WTC11 (cell line): ENCODE data around the gene MYH11. TPM values are rescaled to one million over a fixed set of nuclear protein-coding genes. Genes with fewer than 3 reads are reported as not detected.

Experiments
- ATAC-seq: fragments of 200-7000 bp; cut with Tn5 transposase; 2 replicates; pipeline ENCODE4 v1.10.0; 2021; ENCODE audit warnings: mild to moderate bottlenecking, moderate library complexity
- CTCF ChIA-PET: fragments of 300-600 bp; sonication (Branson Sonifier 250); formaldehyde crosslinking; loops from one replicate; lab custom pipeline; 2021; ENCODE audit warnings: antibody characterized with exemption; lab: Charles Lee
- POLR2A ChIA-PET: fragments of 350-600 bp; sonication (Branson Sonifier 250); formaldehyde crosslinking; loops from one replicate; lab custom pipeline; 2021; ENCODE audit warnings: antibody characterized with exemption; lab: Charles Lee
- DNase-seq: peaks from one replicate; pipeline ENCODE4 v3.0.0; 2021; ENCODE audit warnings: low spot score
- H3K27ac Mint-ChIP-seq: 2 replicates; pipeline ENCODE4 v1.8.0; 2021; ENCODE audit warnings: mixed read lengths
- H3K27me3 Mint-ChIP-seq: 2 replicates; pipeline ENCODE4 v1.8.0; 2021; ENCODE audit warnings: low read depth, mild to moderate bottlenecking, moderate library complexity, mixed read lengths
- H3K36me3 Mint-ChIP-seq: 2 replicates; pipeline ENCODE4 v1.8.0; 2021; ENCODE audit warnings: mixed read lengths
- H3K4me1 Mint-ChIP-seq: 2 replicates; pipeline ENCODE4 v1.8.0; 2022; ENCODE audit warnings: mixed read lengths
- H3K4me3 Mint-ChIP-seq: 2 replicates; pipeline ENCODE4 v1.8.0; 2021; ENCODE audit warnings: mild to moderate bottlenecking, moderate library complexity, mixed read lengths
- H3K9me3 Mint-ChIP-seq: 2 replicates; pipeline ENCODE4 v1.8.0; 2021; ENCODE audit warnings: mixed read lengths
- E2F4 ChIP-seq: sonication (generic); formaldehyde crosslinking; IDR thresholded peaks from 2 replicates; pipeline ENCODE4 v1.8.1; 2022; ENCODE audit warnings: low read depth, mild to moderate bottlenecking, moderate library complexity, missing genetic modification reagents, borderline replicate concordance
- ERG ChIP-seq: fragments of 250-450 bp; sonication (Bioruptor Pico); IDR thresholded peaks from 2 replicates; pipeline ENCODE4 v1.8.0; 2021; ENCODE audit warnings: mild to moderate bottlenecking
- ESRRA ChIP-seq: sonication (generic); formaldehyde crosslinking; IDR thresholded peaks from 2 replicates; pipeline ENCODE4 v1.8.1; 2022; ENCODE audit warnings: mild to moderate bottlenecking, missing genetic modification reagents, borderline replicate concordance
- ETV6 ChIP-seq: sonication (generic); formaldehyde crosslinking; IDR thresholded peaks from 2 replicates; pipeline ENCODE4 v1.8.1; 2022; ENCODE audit warnings: mild to moderate bottlenecking, missing genetic modification reagents
- GABPB1 ChIP-seq: sonication (generic); formaldehyde crosslinking; IDR thresholded peaks from 2 replicates; pipeline ENCODE4 v1.8.1; 2023; ENCODE audit warnings: mild to moderate bottlenecking, missing genetic modification reagents
- GTF2I ChIP-seq: fragments of 250-450 bp; sonication (Bioruptor Pico); conservative IDR thresholded peaks from 2 replicates; pipeline ENCODE4 v1.4.0; 2021; ENCODE audit warnings: mild to moderate bottlenecking
- KAT7 ChIP-seq: sonication (generic); formaldehyde crosslinking; IDR thresholded peaks from 2 replicates; pipeline ENCODE4 v1.8.1; 2023; ENCODE audit warnings: missing genetic modification reagents, mild to moderate bottlenecking, borderline replicate concordance
- MYBL2 ChIP-seq: sonication (generic); formaldehyde crosslinking; IDR thresholded peaks from 2 replicates; pipeline ENCODE4 v1.8.1; 2023; ENCODE audit warnings: mild to moderate bottlenecking, moderate library complexity, missing genetic modification reagents
- NFE2L1 ChIP-seq: sonication (generic); formaldehyde crosslinking; IDR thresholded peaks from 2 replicates; pipeline ENCODE4 v1.8.1; 2023; ENCODE audit warnings: missing genetic modification reagents
- SP1 ChIP-seq: sonication (generic); formaldehyde crosslinking; conservative IDR thresholded peaks from 2 replicates; pipeline ENCODE4 v1.8.1; 2022; ENCODE audit warnings: missing genetic modification reagents
- ZNF317 ChIP-seq: sonication (generic); formaldehyde crosslinking; IDR thresholded peaks from 2 replicates; pipeline ENCODE4 v1.8.1; 2023; ENCODE audit warnings: low read depth, mild to moderate bottlenecking, moderate library complexity, missing genetic modification reagents, borderline replicate concordance
- ZNF423 ChIP-seq: fragments of 250-450 bp; sonication (Bioruptor Pico); IDR thresholded peaks from 2 replicates; pipeline ENCODE4 v2.1.2; 2022; ENCODE audit warnings: mild to moderate bottlenecking, moderate library complexity
- ZNF425 ChIP-seq: fragments of 250-450 bp; sonication (Bioruptor Pico); conservative IDR thresholded peaks from 2 replicates; pipeline ENCODE4 v1.9.0; 2021; ENCODE audit warnings: mild to moderate bottlenecking
- total RNA-seq: library from RNA; stranded (reverse); gene quantifications from 3 replicates; pipeline ENCODE4 v1.2.3, GENCODE V29; 2021
- TF ChIP-seq, protein P1 (sequence below): sonication (generic); formaldehyde crosslinking; IDR thresholded peaks from 2 replicates; pipeline ENCODE4 v1.8.0; 2022; ENCODE audit warnings: missing genetic modification reagents
- TF ChIP-seq, protein P2 (sequence below): sonication (generic); formaldehyde crosslinking; IDR thresholded peaks from 2 replicates; pipeline ENCODE4 v1.8.1; 2022; ENCODE audit warnings: mild to moderate bottlenecking, missing genetic modification reagents, moderate library complexity, borderline replicate concordance
- TF ChIP-seq, protein P3 (sequence below): sonication (generic); formaldehyde crosslinking; IDR thresholded peaks from 2 replicates; pipeline ENCODE4 v1.8.1; 2023; ENCODE audit warnings: mild to moderate bottlenecking, missing genetic modification reagents

MYH11 gene
- total RNA-seq, 1 experiment from 2014 or later, result 0.74 TPM

GRCh38 chr16:15894571-15895374, 37.9 kb upstream of the MYH11 start (continued):
- TF ChIP-seq, protein P1, sequence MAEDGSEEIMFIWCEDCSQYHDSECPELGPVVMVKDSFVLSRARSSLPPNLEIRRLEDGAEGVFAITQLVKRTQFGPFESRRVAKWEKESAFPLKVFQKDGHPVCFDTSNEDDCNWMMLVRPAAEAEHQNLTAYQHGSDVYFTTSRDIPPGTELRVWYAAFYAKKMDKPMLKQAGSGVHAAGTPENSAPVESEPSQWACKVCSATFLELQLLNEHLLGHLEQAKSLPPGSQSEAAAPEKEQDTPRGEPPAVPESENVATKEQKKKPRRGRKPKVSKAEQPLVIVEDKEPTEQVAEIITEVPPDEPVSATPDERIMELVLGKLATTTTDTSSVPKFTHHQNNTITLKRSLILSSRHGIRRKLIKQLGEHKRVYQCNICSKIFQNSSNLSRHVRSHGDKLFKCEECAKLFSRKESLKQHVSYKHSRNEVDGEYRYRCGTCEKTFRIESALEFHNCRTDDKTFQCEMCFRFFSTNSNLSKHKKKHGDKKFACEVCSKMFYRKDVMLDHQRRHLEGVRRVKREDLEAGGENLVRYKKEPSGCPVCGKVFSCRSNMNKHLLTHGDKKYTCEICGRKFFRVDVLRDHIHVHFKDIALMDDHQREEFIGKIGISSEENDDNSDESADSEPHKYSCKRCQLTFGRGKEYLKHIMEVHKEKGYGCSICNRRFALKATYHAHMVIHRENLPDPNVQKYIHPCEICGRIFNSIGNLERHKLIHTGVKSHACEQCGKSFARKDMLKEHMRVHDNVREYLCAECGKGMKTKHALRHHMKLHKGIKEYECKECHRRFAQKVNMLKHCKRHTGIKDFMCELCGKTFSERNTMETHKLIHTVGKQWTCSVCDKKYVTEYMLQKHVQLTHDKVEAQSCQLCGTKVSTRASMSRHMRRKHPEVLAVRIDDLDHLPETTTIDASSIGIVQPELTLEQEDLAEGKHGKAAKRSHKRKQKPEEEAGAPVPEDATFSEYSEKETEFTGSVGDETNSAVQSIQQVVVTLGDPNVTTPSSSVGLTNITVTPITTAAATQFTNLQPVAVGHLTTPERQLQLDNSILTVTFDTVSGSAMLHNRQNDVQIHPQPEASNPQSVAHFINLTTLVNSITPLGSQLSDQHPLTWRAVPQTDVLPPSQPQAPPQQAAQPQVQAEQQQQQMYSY, result no peak

GRCh38 chr16:15891508-15891907, 34.7 kb upstream of the MYH11 start:
- no peak overlapping the region for H3K4me3 Mint-ChIP-seq
- no peak for TF ChIP-seq ERG
- no peak for TF ChIP-seq GTF2I (CRISPR knock-in tag)
- no peak for TF ChIP-seq E2F4 (CRISPR knock-in tag)
- H3K9me3 Mint-ChIP-seq, result no peaks in the 10 kb centered on the region
- CTCF ChIA-PET, result no interaction called here
- ATAC-seq (no peak), DNase-seq (no peak)
- POLR2A ChIA-PET, result no interaction called here
- H3K36me3 Mint-ChIP-seq, result no peaks in the 10 kb centered on the region
- peaks cover 10% of the 10 kb centered on the region for H3K4me1 Mint-ChIP-seq
- H3K27me3 Mint-ChIP-seq, result no peaks in the 10 kb centered on the region
- H3K27ac Mint-ChIP-seq, result no peak overlapping the region

- H3K27ac Mint-ChIP-seq, result peak within 1 kb of the TSS; percentile 96
- H3K36me3 Mint-ChIP-seq, result 0 out of 2 replicates have a peak, but pooled peaks cover 2% of the 10 kb centered on the region
- ATAC-seq (peak; percentile 99), DNase-seq (peak; percentile 100)
- H3K27me3 Mint-ChIP-seq, result no peaks in the 10 kb centered on the region
- H3K4me1 Mint-ChIP-seq, result peaks cover 14% of the 10 kb centered on the region
- ChIA-PET POLR2A (interaction anchor here (0.5 to 2.1 kb wide), 13 partner anchors 9 to 1853 kb away, joined by 3 to 7 read pairs (median 5); no protein-coding TSS in a partner anchor), CTCF (interaction anchor here (0.5 to 4.4 kb wide), 18 partner anchors 9 to 299 kb away, joined by 3 to 44 read pairs (median 4); partner anchors contain the start of gene MYH11)
- H3K9me3 Mint-ChIP-seq, result no peaks in the 10 kb centered on the region
- peak within 1 kb of the TSS; percentile 100 for H3K4me3 Mint-ChIP-seq
- TF ChIP-seq, protein P2, sequence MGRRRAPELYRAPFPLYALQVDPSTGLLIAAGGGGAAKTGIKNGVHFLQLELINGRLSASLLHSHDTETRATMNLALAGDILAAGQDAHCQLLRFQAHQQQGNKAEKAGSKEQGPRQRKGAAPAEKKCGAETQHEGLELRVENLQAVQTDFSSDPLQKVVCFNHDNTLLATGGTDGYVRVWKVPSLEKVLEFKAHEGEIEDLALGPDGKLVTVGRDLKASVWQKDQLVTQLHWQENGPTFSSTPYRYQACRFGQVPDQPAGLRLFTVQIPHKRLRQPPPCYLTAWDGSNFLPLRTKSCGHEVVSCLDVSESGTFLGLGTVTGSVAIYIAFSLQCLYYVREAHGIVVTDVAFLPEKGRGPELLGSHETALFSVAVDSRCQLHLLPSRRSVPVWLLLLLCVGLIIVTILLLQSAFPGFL (CRISPR knock-in tag), result 0 out of 2 replicates have a peak, but pooled peaks have one; percentile 21
- TF ChIP-seq, protein P3, sequence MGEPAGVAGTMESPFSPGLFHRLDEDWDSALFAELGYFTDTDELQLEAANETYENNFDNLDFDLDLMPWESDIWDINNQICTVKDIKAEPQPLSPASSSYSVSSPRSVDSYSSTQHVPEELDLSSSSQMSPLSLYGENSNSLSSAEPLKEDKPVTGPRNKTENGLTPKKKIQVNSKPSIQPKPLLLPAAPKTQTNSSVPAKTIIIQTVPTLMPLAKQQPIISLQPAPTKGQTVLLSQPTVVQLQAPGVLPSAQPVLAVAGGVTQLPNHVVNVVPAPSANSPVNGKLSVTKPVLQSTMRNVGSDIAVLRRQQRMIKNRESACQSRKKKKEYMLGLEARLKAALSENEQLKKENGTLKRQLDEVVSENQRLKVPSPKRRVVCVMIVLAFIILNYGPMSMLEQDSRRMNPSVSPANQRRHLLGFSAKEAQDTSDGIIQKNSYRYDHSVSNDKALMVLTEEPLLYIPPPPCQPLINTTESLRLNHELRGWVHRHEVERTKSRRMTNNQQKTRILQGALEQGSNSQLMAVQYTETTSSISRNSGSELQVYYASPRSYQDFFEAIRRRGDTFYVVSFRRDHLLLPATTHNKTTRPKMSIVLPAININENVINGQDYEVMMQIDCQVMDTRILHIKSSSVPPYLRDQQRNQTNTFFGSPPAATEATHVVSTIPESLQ (CRISPR knock-in tag), result no peak
- TF ChIP-seq ZNF423 (CRISPR knock-in tag), result no peak
- no peak for TF ChIP-seq ZNF425 (CRISPR knock-in tag)
- TF ChIP-seq ETV6 (CRISPR knock-in tag), result no peak
- TF ChIP-seq GABPB1, result peak; percentile 47
- no peak for TF ChIP-seq ZNF317 (CRISPR knock-in tag)
- TF ChIP-seq MYBL2 (CRISPR knock-in tag), result 0 out of 2 replicates have a peak, but pooled peaks have one; percentile 67
- 0 out of 2 replicates have a peak, but pooled peaks have one; percentile 71 for TF ChIP-seq KAT7
- TF ChIP-seq ESRRA, result no peak
- peak; percentile 35; the same call in 1 of the 2 replicates for TF ChIP-seq NFE2L1 (CRISPR knock-in tag)
- no peak for TF ChIP-seq E2F4 (CRISPR knock-in tag)
- peak; percentile 94 for TF ChIP-seq SP1 (CRISPR knock-in tag)
Measured at GRCh38 chr16:15888072-15888976, 31.5 kb upstream of the MYH11 start, which contains the start of gene CEP20. Gene CEP20, minus strand, starts transcription at chr16:15888603. Its CDS starts 18 bp downstream, at chr16:15888585.
